OCI-M2 (cell line): ENCODE measurements around the gene SPPL2A.

ENCODE experiments used
- DNase-seq: peaks from one replicate; lab custom pipeline; 2025; ENCODE audit not compliant: unreplicated experiment; lab: John Stamatoyannopoulos, UW

The SPPL2A gene

DNA sequence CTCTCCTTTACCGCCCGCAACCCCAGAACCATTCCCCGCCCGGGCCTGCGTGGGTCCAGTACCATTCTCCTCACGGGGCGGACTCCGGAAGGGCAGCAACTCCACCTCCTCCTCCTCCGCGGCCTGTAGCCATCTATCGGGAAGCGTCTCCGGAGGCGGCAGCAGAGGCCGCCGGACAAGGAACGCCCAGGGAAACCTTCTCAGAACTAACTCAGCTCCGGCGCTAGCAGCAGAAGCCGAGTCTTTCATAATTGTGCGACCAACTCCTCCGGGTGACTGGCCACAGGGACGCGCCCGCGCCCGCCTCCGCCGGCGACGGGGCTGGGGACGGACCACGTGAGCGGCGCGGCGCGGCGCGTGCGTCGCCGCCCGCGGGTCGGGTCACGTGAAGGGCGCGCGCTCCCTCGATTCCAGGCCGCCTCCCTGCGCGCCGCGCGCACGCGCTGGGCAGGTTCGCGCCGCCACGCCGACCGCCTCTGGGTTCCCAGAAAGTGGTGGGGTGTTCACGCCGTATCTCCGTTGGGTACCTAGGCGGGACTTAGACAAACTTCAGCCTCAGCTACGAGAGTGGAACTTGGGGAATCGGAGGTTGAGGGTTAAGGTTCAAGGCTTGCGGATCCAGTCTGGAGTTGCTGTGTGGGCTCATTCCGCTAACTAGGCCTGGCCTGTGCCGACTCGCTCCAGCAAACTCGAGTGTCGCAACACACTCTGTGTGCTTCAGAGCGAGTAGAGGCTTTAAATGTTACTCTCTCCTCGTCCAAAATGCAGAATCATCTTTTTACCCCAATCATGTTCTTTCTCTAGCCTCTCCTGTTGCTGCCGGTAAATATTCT, 78.8 kb downstream of the SPPL2A start, which contains the start of gene TRPM7:
TSS of gene TRPM7 (minus strand) at position 329 of the 833 bp plus-strand sequence. CDS start at position 65, 264 bp downstream.
- no peak for DNase-seq

DNA sequence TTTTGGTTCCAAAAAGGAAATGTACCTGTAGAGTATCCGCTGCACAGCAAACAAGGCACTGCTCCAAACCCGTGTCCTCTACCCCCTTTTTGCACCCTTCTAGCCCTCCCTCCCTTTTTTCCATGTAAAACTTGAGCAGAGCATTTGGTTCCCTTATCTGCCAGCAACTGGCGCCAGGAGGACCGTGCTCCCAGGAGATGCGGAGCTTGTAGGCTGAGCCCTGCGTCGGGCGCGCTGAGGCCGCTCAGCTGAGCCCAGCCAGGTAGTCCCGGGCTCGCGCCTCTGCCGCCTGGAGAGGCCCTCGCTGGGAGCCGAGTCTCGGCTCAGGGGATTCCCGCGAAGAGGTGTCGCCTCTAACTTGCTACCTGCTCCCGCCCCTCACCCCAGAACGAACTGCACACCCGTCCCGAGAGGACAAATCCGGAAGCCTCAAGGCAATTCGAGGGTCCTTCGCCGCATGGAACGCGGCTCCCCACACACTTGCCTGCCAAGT, 79.5 kb downstream of the SPPL2A start:
- peak; percentile 30 for DNase-seq

DNA sequence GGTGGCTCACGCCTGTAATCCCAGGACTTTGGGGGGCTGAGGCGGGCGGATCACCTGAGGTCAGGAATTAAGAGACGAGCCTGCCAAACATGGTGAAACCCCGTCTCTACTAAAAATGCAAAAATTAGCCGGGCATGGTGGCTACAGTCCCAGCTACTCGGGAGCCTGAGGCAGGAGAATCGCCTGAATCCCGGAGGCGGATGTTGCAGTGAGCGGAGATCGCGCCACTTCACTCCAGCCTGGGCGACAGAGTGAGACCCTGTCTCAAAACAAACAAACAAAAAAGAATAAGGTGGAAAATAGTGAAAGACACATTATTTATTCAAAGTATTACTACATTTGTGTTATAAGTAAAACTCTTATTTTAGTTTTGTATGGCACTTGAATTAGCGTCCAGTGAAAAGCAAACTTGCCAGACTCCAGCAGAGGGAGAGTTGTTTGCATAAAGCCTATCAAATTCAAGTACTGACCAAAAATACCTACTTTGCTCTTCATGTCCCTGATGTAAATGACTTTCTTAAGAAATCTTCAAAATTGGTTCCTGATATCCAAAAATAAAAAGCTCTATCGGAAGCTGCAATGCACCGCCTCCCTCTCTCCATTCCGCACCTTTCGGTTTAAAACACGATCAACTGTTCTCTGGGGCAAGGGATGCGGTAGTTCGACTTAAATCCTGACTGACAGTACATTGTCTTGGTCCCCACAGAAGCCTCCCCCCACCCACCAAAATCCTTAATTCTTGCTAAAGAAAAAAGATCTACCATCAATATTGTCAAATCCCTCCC, 80.1 kb downstream of the SPPL2A start:
- DNase-seq, result no peak

DNA sequence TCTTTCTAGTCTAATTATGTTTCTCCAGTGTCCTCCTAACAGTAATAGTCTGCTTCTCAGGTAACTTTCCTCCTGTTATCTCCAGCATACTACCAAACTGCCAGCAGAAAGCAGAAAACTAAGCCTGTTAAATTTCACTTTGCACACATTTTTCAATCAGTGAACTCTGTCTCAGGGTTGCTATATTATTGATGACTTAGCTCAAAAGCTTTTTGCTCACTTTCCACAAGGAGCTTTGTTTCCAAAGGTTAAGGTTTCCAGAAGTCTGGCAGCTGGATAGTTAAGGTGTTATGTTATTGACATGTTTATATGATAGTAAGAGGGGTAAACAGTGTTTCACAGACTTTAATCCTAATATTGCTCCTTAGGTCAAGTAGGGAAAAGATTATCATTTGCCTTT, 84.0 kb downstream of the SPPL2A start:
- DNase-seq, result no peak

DNA sequence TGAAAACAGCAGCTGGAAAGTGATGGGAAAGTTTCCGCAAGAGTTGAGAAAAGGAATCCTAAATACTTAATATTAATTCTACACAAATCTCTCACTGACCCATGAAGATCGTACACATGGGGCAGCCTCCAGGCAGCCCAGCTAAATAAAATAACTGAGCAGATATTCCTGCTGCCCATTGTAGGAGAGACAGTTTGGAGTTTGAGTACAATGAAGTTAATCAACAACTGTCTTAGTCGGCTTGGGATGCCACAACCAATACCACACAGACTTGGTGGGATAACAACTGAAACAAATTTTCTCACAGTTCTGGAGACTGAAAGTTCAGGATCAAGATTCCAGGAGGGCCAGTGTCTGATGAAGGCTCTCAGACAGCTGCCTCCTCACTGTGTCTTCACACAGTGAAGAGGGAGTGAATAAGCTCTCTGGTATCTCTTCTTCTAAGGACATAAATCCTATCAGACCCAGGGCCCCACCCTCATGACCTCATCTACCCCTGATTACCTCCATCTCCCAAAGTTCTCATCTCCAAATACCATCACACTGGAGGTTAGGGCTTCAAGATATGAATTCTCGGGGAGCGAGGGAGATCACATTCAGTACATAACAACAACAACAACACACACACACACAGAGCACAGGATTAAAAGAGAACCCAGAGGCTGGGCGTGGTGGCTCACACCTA, 88.6 kb downstream of the SPPL2A start:
- DNase-seq, result no peak

DNA sequence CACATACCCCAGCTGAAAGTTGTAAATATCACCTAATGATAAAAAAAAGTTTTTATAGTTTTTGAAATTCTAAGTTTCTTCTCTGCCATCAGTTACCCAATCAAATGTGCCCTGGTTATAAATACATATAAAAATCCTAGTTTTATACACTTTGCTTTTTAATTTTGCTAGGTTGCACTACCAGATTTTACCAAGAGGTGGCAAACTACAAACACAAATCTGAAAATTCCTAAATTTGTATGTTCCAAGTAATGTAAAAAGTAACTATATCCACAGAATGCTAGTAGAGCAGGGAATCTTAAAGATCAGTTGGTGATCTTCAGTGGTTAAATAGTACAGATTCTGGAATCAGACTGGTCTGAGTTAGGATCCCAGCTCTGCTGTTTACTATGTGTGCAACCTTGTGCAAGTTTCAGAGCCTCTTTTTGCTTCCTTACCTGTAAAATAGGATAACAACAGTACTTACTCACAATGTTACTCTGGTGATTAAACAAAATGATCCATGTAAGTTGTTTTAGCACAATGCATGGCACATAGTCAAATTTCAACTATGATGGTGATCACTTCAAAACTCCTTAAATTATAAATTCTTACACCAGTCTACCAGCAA, 89.9 kb downstream of the SPPL2A start:
- no peak for DNase-seq

DNA sequence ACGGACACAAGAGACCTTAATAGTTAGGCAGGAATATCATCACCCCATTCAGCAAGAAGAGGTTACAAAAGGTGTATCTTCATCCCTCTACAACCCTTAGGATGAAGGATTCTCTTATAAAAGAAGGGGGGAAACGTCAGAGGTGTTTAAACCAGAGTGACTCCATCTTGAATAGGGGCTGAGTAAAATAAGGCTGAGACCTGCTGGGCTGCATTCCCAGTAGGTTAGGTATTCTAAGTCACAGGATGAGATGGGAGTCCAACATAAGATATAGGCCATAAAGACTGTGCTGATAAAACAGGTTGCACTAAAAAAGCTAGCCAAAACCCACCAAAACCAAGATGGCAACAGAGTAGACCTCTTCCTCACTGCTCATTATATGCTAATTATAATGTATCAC, 95.4 kb downstream of the SPPL2A start:
- no peak for DNase-seq

DNA sequence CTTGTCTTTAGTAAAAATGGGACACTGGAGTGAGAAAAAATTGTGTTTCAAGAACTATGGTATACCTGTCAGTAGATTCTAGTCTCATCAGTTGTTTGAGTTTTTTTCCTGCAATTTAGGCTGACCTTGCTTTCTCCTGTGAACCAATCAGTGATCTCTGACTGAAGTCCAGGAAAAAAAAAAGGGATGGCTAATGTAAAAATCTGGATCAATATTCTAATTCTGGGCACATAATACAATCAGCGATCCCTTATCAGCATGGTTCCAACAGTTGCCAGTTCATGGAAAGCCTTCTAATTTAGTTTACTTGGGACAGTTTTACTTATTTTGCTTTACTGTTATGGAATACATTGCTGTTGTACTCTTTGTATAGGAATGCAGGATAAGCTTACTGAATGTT, 95.9 kb downstream of the SPPL2A start:
- DNase-seq, result no peak

DNA sequence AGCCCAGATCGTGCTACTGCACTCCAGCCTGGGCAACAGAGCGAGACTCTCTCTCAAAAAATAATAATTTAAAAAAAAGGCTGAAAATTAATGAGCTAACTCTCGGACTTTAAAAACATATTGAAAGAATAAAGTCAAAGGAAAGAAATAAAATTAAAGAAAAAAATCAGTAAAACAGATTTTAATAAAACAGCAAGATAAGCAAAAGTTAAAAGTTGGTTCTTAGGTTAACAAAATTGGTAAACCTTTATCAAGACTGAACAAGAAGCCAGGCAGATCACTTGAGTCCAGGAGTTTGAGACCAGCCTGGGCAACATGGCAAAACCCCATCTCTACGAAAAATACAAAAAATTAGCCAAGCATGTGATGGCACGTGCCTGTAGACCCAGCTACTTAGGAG, 99.6 kb downstream of the SPPL2A start:
- no peak for DNase-seq

DNA sequence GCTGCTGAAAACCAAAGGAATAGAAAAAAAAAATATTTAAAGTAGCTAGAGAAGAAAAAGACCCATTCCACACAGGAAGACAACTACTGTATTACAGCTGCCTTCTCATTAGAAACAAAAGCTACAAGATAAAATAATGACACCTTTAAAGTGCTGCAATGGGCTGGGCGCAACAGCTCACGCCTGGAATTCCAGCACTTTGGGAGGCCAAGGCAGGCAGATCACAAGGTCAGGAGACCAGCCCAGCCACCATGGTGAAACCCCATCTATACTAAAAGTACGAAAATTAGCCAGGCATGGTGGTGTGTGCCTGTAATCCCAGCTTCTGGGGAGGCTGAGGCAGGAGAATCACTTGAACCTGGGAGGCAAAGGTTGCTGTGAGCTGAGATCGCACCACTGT, 110.0 kb downstream of the SPPL2A start:
- no peak for DNase-seq

DNA sequence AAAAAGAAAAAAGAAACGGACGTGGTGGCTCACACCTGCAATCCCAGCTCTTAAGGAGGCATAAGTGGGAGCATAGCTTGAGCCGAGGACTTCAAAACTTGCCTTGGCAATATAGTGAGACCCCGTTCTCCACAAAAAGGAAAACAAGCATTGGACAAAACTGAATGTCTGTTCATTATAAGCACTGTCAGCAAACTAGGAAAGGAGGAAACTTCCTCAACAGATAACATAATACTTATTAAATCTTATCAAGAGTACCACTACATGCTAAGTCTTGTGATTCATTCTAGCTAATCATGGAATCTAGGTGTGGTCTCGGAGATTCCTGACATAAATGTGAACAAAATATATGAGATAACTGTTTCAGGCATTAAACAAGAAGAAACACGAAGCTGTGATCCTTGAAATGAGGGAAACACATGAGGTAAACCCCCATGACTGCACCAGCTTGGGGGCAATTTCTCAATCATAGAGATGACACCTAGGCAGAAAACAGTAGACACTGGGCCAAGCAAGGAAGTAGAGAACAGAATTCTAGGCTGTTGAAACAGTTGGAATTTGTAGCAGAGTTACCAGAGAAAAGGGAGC, 112.3 kb downstream of the SPPL2A start:
- DNase-seq, result no peak

DNA sequence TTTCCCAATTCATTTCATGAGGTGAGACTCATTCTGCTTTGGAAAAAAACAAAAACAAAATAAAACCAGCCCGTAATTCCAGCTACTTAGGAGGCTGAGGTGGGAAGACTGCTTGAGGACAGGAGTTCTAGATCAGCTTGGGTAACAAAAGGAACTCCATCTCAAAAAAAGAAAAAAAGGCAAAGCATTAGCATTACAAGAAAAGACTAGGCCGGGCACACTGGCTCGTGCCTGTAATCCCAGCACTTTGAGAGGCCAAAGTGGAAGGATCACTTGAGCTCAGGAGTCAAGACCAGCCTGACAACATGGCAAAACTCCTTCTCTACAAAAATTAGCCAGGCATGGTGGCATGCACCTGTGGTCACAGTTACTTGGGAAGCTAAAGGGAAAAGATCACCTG, 112.8 kb downstream of the SPPL2A start:
- no peak for DNase-seq
